Small intestine (tissue), 7 donors: Measurements from ENCODE around the gene GALNT15. TPM values are rescaled to one million over a fixed set of nuclear protein-coding genes. Genes with fewer than 3 reads are reported as not detected.

ENCODE experiments used
- DNase-seq, 2 donors: peaks; one replicate each; pipeline versions ENCODE4 v3.0.0 to v3.0.0-alpha.2; 2013
- FAIRE-seq: peaks from 2 replicates; lab custom pipeline; 2012; peaks lifted over from hg19 to GRCh38; lab: Jason Lieb, UNC
- H3K27ac ChIP-seq, 3 donors: one replicate each; pipeline ENCODE4 v1.5.1; 2013; ENCODE audit warnings: low read length in 2 of 3, mild to moderate bottlenecking in 2 of 3, control low read depth in 1 of 3, inconsistent platforms in 1 of 3, low read depth in 1 of 3, moderate library complexity in 1 of 3
- H3K27me3 ChIP-seq, 3 donors: one replicate each; pipeline ENCODE4 v1.6.1; 2013; ENCODE audit warnings: low read length in 3 of 3, inconsistent platforms in 1 of 3; ENCODE audit not compliant: control insufficient read depth in 3 of 3, insufficient read depth in 3 of 3
- H3K36me3 ChIP-seq, 3 donors: one replicate each; pipeline ENCODE4 v1.6.1; 2013; ENCODE audit warnings: low read length in 3 of 3, inconsistent platforms in 1 of 3, low read depth in 1 of 3, mild to moderate bottlenecking in 1 of 3, moderate library complexity in 1 of 3; ENCODE audit not compliant: control insufficient read depth in 3 of 3, insufficient read depth in 2 of 3
- H3K4me1 ChIP-seq, 3 donors: one replicate each; pipeline ENCODE4 v1.6.1; 2013; ENCODE audit warnings: low read length in 2 of 3, inconsistent platforms in 1 of 3, low read depth in 1 of 3, mild to moderate bottlenecking in 1 of 3, moderate library complexity in 1 of 3; ENCODE audit not compliant: control insufficient read depth in 3 of 3, insufficient read depth in 2 of 3
- H3K4me3 ChIP-seq, 3 donors: one replicate each; pipeline ENCODE4 v1.5.1; 2013; ENCODE audit warnings: low read length in 3 of 3, control low read depth in 1 of 3, inconsistent platforms in 1 of 3, low read depth in 1 of 3, mild to moderate bottlenecking in 1 of 3, moderate library complexity in 1 of 3
- H3K9me3 ChIP-seq, 2 donors: one replicate each; pipeline ENCODE4 v1.6.1; 2013; ENCODE audit warnings: low read depth in 1 of 2, low read length in 1 of 2; ENCODE audit not compliant: control insufficient read depth in 2 of 2, insufficient read depth in 1 of 2
- WGBS, 3 donors: extraction: QIAGEN DNeasy Blood & Tissue Kit; methylation state at CpG; one replicate each; pipeline ENCODE4 v1.1.7; 2013; 5-methylcytosine and 5-hydroxymethylcytosine counted together
- polyA plus RNA-seq, 4 donors: library from polyadenylated mRNA; stranded (reverse) in 3 of 4; unstranded in 1 of 4; fragments of 200-250 nt in 3 of 4; fragments of 120-200 nt in 1 of 4; gene quantifications; one replicate each; pipeline versions ENCODE4 v1.2.1 to v1.2.3, GENCODE V29; 2013
- donor health status: healthy with polysubstance abuse.
- donor health status: control.
- donor health status: control.
- donor health status: Bipolar disorder and iron deficiency.
- donor health status: healthy.

The GALNT15 gene
- polyA plus RNA-seq, 4 donors = 0.41 to 29.5 (median 0.88) TPM

GRCh38 chr3:16192176-16192811 lies 17.8 kb downstream of the GALNT15 start:
- 42 to 65% (median 57%) methylated on average over 5 of the region's 5 CpGs for WGBS, 3 donors
- H3K4me1 ChIP-seq = no peaks in the 10 kb centered on the region
- no peaks in the 10 kb centered on the region for H3K36me3 ChIP-seq
- H3K4me3 ChIP-seq = no peak overlapping the region
- no peak overlapping the region for H3K27ac ChIP-seq
- no peaks in the 10 kb centered on the region for H3K9me3 ChIP-seq
- FAIRE-seq (no peak), DNase-seq (no peak)
- peaks cover 0 to 3% (median 0%) of the 10 kb centered on the region in 3 donors for H3K27me3 ChIP-seq

- WGBS, 3 donors = 80 to 82% (median 80%) methylated on average over 4 of the region's 4 CpGs
- DNase-seq (no peak), FAIRE-seq (no peak)
- H3K36me3 ChIP-seq = no peaks in the 10 kb centered on the region
- H3K27me3 ChIP-seq = peaks cover 0 to 2% (median 0%) of the 10 kb centered on the region in 3 donors
- H3K9me3 ChIP-seq = no peaks in the 10 kb centered on the region
- no peak overlapping the region for H3K4me3 ChIP-seq
- H3K27ac ChIP-seq = no peak overlapping the region
- no peaks in the 10 kb centered on the region for H3K4me1 ChIP-seq
Observed at GRCh38 chr3:16198427-16198826, 23.9 kb downstream of the GALNT15 start.

- no peaks in the 10 kb centered on the region for H3K36me3 ChIP-seq
- FAIRE-seq (no peak), DNase-seq (no peak)
Observed at GRCh38 chr3:16199769-16200168, 25.3 kb downstream of the GALNT15 start.

GRCh38 chr3:16200411-16200810 lies 25.9 kb downstream of the GALNT15 start:
- no peak for FAIRE-seq
- Histone ChIP-seq H3K27me3 (no peaks in the 10 kb centered on the region), H3K36me3 (no peaks in the 10 kb centered on the region), H3K27ac (no peak overlapping the region), H3K9me3 (no peaks in the 10 kb centered on the region), H3K4me1 (no peaks in the 10 kb centered on the region), H3K4me3 (no peak overlapping the region)
- WGBS, 3 donors = 78 to 86% (median 78%) methylated on average over 8 of the region's 8 CpGs
- no peak for DNase-seq

More at GRCh38 chr3:16199769-16200168, 25.3 kb downstream of the GALNT15 start:
- WGBS, 3 donors = 75 to 84% (median 83%) methylated on average over 2 of the region's 2 CpGs
- Histone ChIP-seq H3K4me3 (no peak overlapping the region), H3K27ac (no peak overlapping the region), H3K9me3 (no peaks in the 10 kb centered on the region), H3K4me1 (no peaks in the 10 kb centered on the region), H3K27me3 (no peaks in the 10 kb centered on the region)

GRCh38 chr3:16203031-16203430 lies 28.6 kb downstream of the GALNT15 start:
- FAIRE-seq = no peak
- Histone ChIP-seq H3K9me3 (no peaks in the 10 kb centered on the region), H3K27me3 (no peaks in the 10 kb centered on the region), H3K36me3 (no peaks in the 10 kb centered on the region), H3K4me1 (no peaks in the 10 kb centered on the region), H3K27ac (no peak overlapping the region), H3K4me3 (no peak overlapping the region)
- no peak for DNase-seq
- 67 to 74% (median 71%) methylated on average over 4 of the region's 4 CpGs for WGBS, 3 donors

- Histone ChIP-seq H3K27me3 (no peaks in the 10 kb centered on the region), H3K9me3 (no peaks in the 10 kb centered on the region), H3K36me3 (no peaks in the 10 kb centered on the region), H3K4me1 (no peaks in the 10 kb centered on the region), H3K4me3 (no peak overlapping the region), H3K27ac (no peak overlapping the region)
- DNase-seq (no peak), FAIRE-seq (no peak)
- WGBS, 3 donors = 69 to 79% (median 75%) methylated on average over 6 of the region's 6 CpGs
Observed at GRCh38 chr3:16203671-16204629, 29.5 kb downstream of the GALNT15 start.

- Histone ChIP-seq H3K4me1 (no peaks in the 10 kb centered on the region), H3K27me3 (no peaks in the 10 kb centered on the region), H3K4me3 (no peak overlapping the region), H3K36me3 (no peaks in the 10 kb centered on the region), H3K27ac (no peak overlapping the region), H3K9me3 (no peaks in the 10 kb centered on the region)
- FAIRE-seq = no peak
- DNase-seq = no peak
- 95 to 96% (median 96%) methylated on average over 14 of the region's 14 CpGs for WGBS, 3 donors
Observed at GRCh38 chr3:16204751-16205150, 30.3 kb downstream of the GALNT15 start.

GRCh38 chr3:16205156-16205870 lies 30.8 kb downstream of the GALNT15 start:
- no peak for DNase-seq
- WGBS, 3 donors = 65 to 74% (median 70%) methylated on average over 11 of the region's 11 CpGs
- no peak overlapping the region for H3K4me3 ChIP-seq
- no peaks in the 10 kb centered on the region for H3K27me3 ChIP-seq
- H3K4me1 ChIP-seq = no peaks in the 10 kb centered on the region
- H3K36me3 ChIP-seq = no peaks in the 10 kb centered on the region
- no peak for FAIRE-seq
- no peak overlapping the region for H3K27ac ChIP-seq
- no peaks in the 10 kb centered on the region for H3K9me3 ChIP-seq
